ENCODE data around the gene NOS1. TPM values are rescaled to one million over a fixed set of nuclear protein-coding genes. Genes with fewer than 3 reads are reported as not detected.

NOS1 gene
- total RNA-seq, 1 experiment from 2014 or later = 2.3 TPM

- no peaks in the 10 kb centered on the region for H3K23me2 ChIP-seq (ENCODE audit: insufficient read length, low read depth, low read length, poor library complexity, severe bottlenecking)
- no peaks in the 10 kb centered on the region for H3K27me3 ChIP-seq (ENCODE audit: insufficient read depth, low read length)
- no peak overlapping the region for H3K23ac ChIP-seq (ENCODE audit: insufficient read length, low read depth, low read length)
- H3K9me3 Mint-ChIP-seq = no peaks in the 10 kb centered on the region
- H3K9ac ChIP-seq (ENCODE audit: extremely low read depth, insufficient read length, low read length) = no peak overlapping the region
- H3K56ac ChIP-seq (ENCODE audit: insufficient read length, low read depth, low read length) = no peak overlapping the region
- H3K79me2 ChIP-seq (ENCODE audit: insufficient read depth, low read length) = no peaks in the 10 kb centered on the region
- H3K79me1 ChIP-seq (ENCODE audit: insufficient read depth, low read depth, low read length, poor library complexity, severe bottlenecking) = no peaks in the 10 kb centered on the region
- no peak overlapping the region for H4K5ac ChIP-seq (ENCODE audit: insufficient read length, low read depth, low read length)
- H2BK12ac ChIP-seq (ENCODE audit: insufficient read length, low read depth, low read length) = no peak overlapping the region
- H2BK15ac ChIP-seq (ENCODE audit: low read depth, low read length) = no peak overlapping the region
- no CpG with 5 or more reads among the region's 27 CpGs for WGBS (ENCODE audit: extremely low coverage, insufficient read length, low lambda C conversion rate)
- no peaks in the 10 kb centered on the region for H3K36me3 Mint-ChIP-seq (ENCODE audit: insufficient read depth in 1 of 3, low read depth in 3 of 3)
- H3K4ac ChIP-seq (ENCODE audit: low read depth, low read length) = no peak overlapping the region
- no peaks in the 10 kb centered on the region for H4K20me1 ChIP-seq (ENCODE audit: control insufficient read depth, insufficient read depth, insufficient read length)
- no peak overlapping the region for H3K4me2 ChIP-seq (ENCODE audit: insufficient read depth, insufficient read length, low read length)
- H4K8ac ChIP-seq (replicated peaks; ENCODE audit: insufficient read length, low read depth, low read length) = no peak overlapping the region
- peak; percentile 13; the same call in 1 of the 3 replicates for TF ChIP-seq CTCF (conservative IDR thresholded peaks at IDR 0.05)
- H2BK5ac ChIP-seq (ENCODE audit: insufficient read length, low read length) = no peak overlapping the region
- H3K9me3 ChIP-seq (ENCODE audit: control insufficient read depth, low read depth, low read length) = no peaks in the 10 kb centered on the region
- H3T11ph ChIP-seq (ENCODE audit: low read length) = no peak overlapping the region
- peaks cover 2 to 16% of the 10 kb centered on the region in 2 experiments for H3K4me1 Mint-ChIP-seq
- H3K27ac Mint-ChIP-seq = no peak overlapping the region
- no peak overlapping the region for H2AFZ ChIP-seq (ENCODE audit: low read length)
- H3K14ac ChIP-seq (ENCODE audit: insufficient read depth, low read length) = no peak overlapping the region
- no peak overlapping the region for H3K27ac ChIP-seq (ENCODE audit: insufficient read length, low read depth, low read length)
- no peak overlapping the region for H3K4me3 Mint-ChIP-seq
- no peak overlapping the region for H2BK20ac ChIP-seq (ENCODE audit: low read depth, low read length, poor library complexity, severe bottlenecking)
- no peaks in the 10 kb centered on the region for H3K4me1 ChIP-seq (ENCODE audit: insufficient read depth, low read length)
- no peak overlapping the region for H4K91ac ChIP-seq (ENCODE audit: insufficient read length, low read depth, low read length)
- DNase-seq = peak; percentile 51
- no peak overlapping the region for H2BK120ac ChIP-seq (ENCODE audit: low read depth, low read length, poor library complexity, severe bottlenecking)
- H3K27me3 Mint-ChIP-seq (ENCODE audit: low read depth) = peaks cover 1% of the 10 kb centered on the region; the same call in 1 of the 2 replicates
- H3K18ac ChIP-seq (ENCODE audit: insufficient read length, low read depth, low read length) = no peak overlapping the region
- no peak overlapping the region for H2AK5ac ChIP-seq (ENCODE audit: insufficient read length, low read length)
Observed at GRCh38 chr12:117330441-117331113, 30.8 kb downstream of the NOS1 start.
